Effector memory CD4-positive, alpha-beta T cell (primary cell): Measurements from ENCODE around the gene TRO.
A peak's percentile ranks its signal among the peaks of the same experiment; 100 is the strongest.

Source experiments
- DNase-seq, 3 donors: peaks; one replicate each; pipeline ENCODE4 v3.0.0-alpha.2; 2020
- H3K27ac ChIP-seq: 2 replicates; pipeline ENCODE4 v1.7.0; 2013; ENCODE audit warnings: mild to moderate bottlenecking, low read length, moderate library complexity; ENCODE audit not compliant: insufficient read depth, poor library complexity, severe bottlenecking
- H3K27me3 ChIP-seq: replicated peaks from 2 replicates; pipeline ENCODE4 v1.7.0; 2013; ENCODE audit warnings: mild to moderate bottlenecking, low read length; ENCODE audit not compliant: insufficient read depth, control insufficient read depth, poor library complexity, severe bottlenecking
- H3K36me3 ChIP-seq: 2 replicates; pipeline ENCODE4 v1.7.0; 2013; ENCODE audit warnings: mild to moderate bottlenecking, low read length, moderate library complexity; ENCODE audit not compliant: control insufficient read depth, insufficient read depth
- H3K4me1 ChIP-seq: 2 replicates; pipeline ENCODE4 v1.7.0; 2013; ENCODE audit warnings: low read length, mild to moderate bottlenecking; ENCODE audit not compliant: control insufficient read depth, insufficient read depth, poor library complexity, severe bottlenecking
- H3K4me3 ChIP-seq: 2 replicates; pipeline ENCODE4 v1.7.0; 2013; ENCODE audit warnings: low read length, low read depth, mild to moderate bottlenecking; ENCODE audit not compliant: insufficient read depth, poor library complexity, severe bottlenecking
- H3K9me3 ChIP-seq: 2 replicates; pipeline ENCODE4 v1.7.0; 2013; ENCODE audit warnings: mild to moderate bottlenecking, low read length, moderate library complexity; ENCODE audit not compliant: control insufficient read depth
- total RNA-seq, 3 donors: gene quantifications; one replicate each; lab custom pipeline; 2026; lab: John Stamatoyannopoulos, UW

TRO gene
- 0.26 to 0.77 (median 0.35) reads per million in 3 donors for total RNA-seq

DNA sequence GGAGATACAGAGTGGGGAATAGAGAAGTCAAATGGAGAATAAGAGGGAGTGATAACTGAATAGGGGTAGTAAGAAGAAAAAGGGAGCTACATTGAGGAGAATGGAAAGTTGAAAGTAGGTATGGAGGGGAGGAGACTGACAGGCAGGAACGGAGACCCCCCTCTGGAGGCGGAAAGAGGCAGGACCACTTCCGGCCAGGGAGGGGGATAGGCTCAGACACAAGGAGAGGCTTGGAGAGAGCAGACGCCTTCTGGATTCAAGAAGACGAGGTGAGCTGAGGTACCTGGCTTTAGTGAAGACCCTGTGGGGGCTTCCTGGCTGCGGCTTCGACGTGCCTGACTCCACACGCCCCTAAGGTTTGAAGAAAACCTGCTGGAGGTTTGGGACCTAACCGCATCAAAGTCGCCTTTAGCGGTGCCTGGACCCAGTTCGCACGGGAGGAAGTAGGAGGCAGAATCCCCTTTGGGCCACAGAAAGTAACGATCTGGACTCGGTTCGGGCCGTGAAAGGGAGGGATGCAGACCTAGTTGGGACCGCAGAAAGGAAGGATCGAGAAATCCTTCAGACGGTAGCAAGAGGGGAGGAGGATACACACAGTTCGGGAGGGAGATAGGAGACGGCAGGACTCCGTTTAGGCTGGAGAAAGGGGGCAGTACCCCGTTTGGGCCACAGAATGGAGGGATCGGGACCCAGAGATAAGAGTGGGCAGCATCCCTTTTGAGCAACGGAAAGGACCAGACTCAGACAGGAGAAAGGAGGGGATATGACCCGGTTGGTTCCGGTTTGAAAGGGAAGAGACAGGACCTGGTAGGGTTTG is at the start of gene TRO:
TSS of gene TRO (plus strand) at position 215 of the 817 bp plus-strand sequence. CDS start 1,423 bp downstream, outside the sequence.
- Histone ChIP-seq H3K36me3 (no peaks in the 10 kb centered on the region), H3K4me3 (peak within 1 kb of the TSS; percentile 60), H3K9me3 (no peaks in the 10 kb centered on the region), H3K4me1 (no peaks in the 10 kb centered on the region), H3K27ac (no peak within 1 kb of the TSS), H3K27me3 (no peaks in the 10 kb centered on the region)
- DNase-seq, result no peak

GRCh38 chrX:54885740-54886139 is 34.9 kb upstream of the TRO start:
- no peak for DNase-seq
- Histone ChIP-seq H3K4me1 (no peaks in the 10 kb centered on the region), H3K27me3 (no peaks in the 10 kb centered on the region), H3K9me3 (no peaks in the 10 kb centered on the region), H3K27ac (no peak overlapping the region), H3K36me3 (no peaks in the 10 kb centered on the region), H3K4me3 (no peak overlapping the region)

DNA sequence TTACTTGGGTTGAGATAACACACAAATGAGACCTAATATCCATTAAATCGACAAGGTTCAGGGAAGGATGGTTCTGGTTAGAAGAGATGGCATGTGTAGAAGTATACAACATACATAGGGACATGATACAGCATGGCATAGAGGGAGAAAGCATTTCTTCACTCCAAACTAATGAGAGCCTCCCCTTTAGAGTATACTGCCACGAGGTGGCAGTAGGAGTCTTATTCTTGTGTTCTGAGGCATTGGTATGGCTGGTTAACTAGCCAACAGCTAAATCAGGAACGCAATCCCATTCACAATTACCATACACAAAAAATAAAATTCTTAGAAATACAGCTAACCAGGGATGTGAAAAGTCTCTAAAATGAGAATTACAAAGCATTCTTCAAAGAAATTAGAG is 29.1 kb upstream of the TRO start:
- Histone ChIP-seq H3K27ac (no peak overlapping the region), H3K4me3 (no peak overlapping the region), H3K36me3 (no peaks in the 10 kb centered on the region), H3K27me3 (no peaks in the 10 kb centered on the region), H3K4me1 (no peaks in the 10 kb centered on the region), H3K9me3 (no peaks in the 10 kb centered on the region)
- peak in 2 of 3 donors; percentile 1 for DNase-seq

GRCh38 chrX:54894159-54894558 is 26.5 kb upstream of the TRO start:
- Histone ChIP-seq H3K27ac (no peak overlapping the region), H3K36me3 (no peaks in the 10 kb centered on the region), H3K9me3 (no peaks in the 10 kb centered on the region), H3K4me3 (no peak overlapping the region), H3K27me3 (no peaks in the 10 kb centered on the region), H3K4me1 (no peaks in the 10 kb centered on the region)
- no peak for DNase-seq

DNA sequence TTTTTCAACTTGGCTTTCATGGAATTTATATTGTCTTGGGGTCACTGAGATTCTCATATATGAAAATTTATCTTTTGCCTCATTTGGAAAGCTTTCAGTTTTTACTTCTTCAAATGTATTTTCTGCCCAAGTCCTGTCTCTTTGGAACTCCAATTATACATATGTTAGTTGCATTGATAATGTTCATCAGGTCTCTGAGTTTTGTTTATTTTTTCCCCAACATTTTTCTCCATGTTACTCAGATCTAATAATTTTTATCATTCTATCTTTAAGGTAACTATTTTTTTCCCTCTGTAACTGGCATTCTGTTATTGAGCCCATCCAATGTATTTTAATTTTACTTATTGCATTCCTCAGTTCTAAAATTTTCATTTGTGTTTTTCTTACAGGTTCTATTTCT is 10.7 kb upstream of the TRO start:
- Histone ChIP-seq H3K4me1 (no peaks in the 10 kb centered on the region), H3K4me3 (no peak overlapping the region), H3K27ac (no peak overlapping the region), H3K9me3 (no peaks in the 10 kb centered on the region), H3K27me3 (no peaks in the 10 kb centered on the region), H3K36me3 (no peaks in the 10 kb centered on the region)
- DNase-seq, result no peak

GRCh38 chrX:54921427-54922021 is 900 bp downstream of the TRO start:
- H3K9me3 ChIP-seq, result no peaks in the 10 kb centered on the region
- no peaks in the 10 kb centered on the region for H3K36me3 ChIP-seq
- DNase-seq, result peak in 1 of 3 donors; percentile 9
- peak overlapping the region; percentile 60 for H3K4me3 ChIP-seq
- no peaks in the 10 kb centered on the region for H3K27me3 ChIP-seq
- no peaks in the 10 kb centered on the region for H3K4me1 ChIP-seq
- H3K27ac ChIP-seq, result no peak overlapping the region

- no peak overlapping the region for H3K4me3 ChIP-seq
- H3K27ac ChIP-seq, result no peak overlapping the region
- no peak for DNase-seq
- H3K9me3 ChIP-seq, result no peaks in the 10 kb centered on the region
- H3K4me1 ChIP-seq, result no peaks in the 10 kb centered on the region
- no peaks in the 10 kb centered on the region for H3K27me3 ChIP-seq
- H3K36me3 ChIP-seq, result no peaks in the 10 kb centered on the region
These were observed 1.9 kb downstream of the TRO start for GRCh38 chrX:54922547-54922946.

GRCh38 chrX:54923376-54923775 is 2.8 kb downstream of the TRO start:
- Histone ChIP-seq H3K27me3 (no peaks in the 10 kb centered on the region), H3K4me1 (no peaks in the 10 kb centered on the region), H3K27ac (no peak overlapping the region), H3K4me3 (no peak overlapping the region), H3K36me3 (no peaks in the 10 kb centered on the region), H3K9me3 (no peaks in the 10 kb centered on the region)
- no peak for DNase-seq

GRCh38 chrX:54926978-54927377 is 6.4 kb downstream of the TRO start:
- H3K36me3 ChIP-seq, result no peaks in the 10 kb centered on the region
- H3K4me1 ChIP-seq, result no peaks in the 10 kb centered on the region
- H3K27ac ChIP-seq, result no peak overlapping the region

GRCh38 chrX:54928876-54929275 is 8.3 kb downstream of the TRO start:
- H3K4me1 ChIP-seq, result no peaks in the 10 kb centered on the region
- H3K27me3 ChIP-seq, result no peaks in the 10 kb centered on the region
- DNase-seq, result no peak
- H3K36me3 ChIP-seq, result no peaks in the 10 kb centered on the region
- no peak overlapping the region for H3K27ac ChIP-seq
- no peaks in the 10 kb centered on the region for H3K9me3 ChIP-seq
- H3K4me3 ChIP-seq, result no peak overlapping the region

More at GRCh38 chrX:54926978-54927377, 6.4 kb downstream of the TRO start:
- no peak for DNase-seq
- Histone ChIP-seq H3K9me3 (no peaks in the 10 kb centered on the region), H3K4me3 (no peak overlapping the region), H3K27me3 (no peaks in the 10 kb centered on the region)
